Measurements from ENCODE around the gene CDKN1B.

Gene CDKN1B

DNA sequence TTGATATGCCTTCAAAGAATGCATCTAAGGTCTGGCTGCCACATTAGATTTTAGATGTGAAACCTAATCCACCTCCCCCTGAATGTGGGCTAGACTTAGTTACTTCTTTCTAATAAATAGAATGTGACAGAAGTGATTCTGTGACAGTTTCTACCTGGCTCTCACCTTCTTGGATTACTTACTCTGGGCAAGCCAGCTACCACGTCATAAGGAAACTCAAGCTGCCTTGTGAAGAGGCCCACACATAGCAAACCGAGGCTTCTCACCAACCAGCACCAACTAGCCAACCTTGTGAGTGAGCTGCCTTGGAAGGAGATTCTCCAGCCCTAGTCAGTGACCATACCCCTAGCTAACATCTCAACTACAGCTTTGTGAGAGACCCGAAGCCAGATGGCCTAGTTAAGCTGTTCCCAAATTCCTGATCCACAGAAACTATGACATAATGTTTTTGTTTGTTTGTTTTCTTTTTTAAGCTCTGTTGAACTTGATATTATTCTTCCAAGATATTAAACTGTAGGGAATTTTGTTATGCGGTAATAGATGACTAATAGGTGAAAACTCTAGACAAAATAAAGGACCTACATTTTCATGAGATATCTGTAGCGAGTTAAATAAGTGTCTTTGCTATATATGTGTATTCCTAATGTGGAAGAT, 27.4 kb upstream of the CDKN1B start:
- H2AFZ ChIP-seq: peak overlapping the region; percentile 65
- no peak overlapping the region for H3K4me3 ChIP-seq (ENCODE audit: low read depth, low read length)
- H3K79me2 ChIP-seq: peaks cover 7% of the 10 kb centered on the region
- no peak overlapping the region for H3K4me2 ChIP-seq (ENCODE audit: low read length)
- peaks cover 15% of the 10 kb centered on the region for H3K4me1 ChIP-seq
- H3K36me3 ChIP-seq (ENCODE audit: control insufficient read depth, insufficient read depth, low read length): no peaks in the 10 kb centered on the region
- H3K9me3 ChIP-seq (ENCODE audit: control insufficient read depth, low read length): no peaks in the 10 kb centered on the region
- peak overlapping the region; percentile 55 for H3K27ac ChIP-seq
- TF ChIP-seq, protein P1, sequence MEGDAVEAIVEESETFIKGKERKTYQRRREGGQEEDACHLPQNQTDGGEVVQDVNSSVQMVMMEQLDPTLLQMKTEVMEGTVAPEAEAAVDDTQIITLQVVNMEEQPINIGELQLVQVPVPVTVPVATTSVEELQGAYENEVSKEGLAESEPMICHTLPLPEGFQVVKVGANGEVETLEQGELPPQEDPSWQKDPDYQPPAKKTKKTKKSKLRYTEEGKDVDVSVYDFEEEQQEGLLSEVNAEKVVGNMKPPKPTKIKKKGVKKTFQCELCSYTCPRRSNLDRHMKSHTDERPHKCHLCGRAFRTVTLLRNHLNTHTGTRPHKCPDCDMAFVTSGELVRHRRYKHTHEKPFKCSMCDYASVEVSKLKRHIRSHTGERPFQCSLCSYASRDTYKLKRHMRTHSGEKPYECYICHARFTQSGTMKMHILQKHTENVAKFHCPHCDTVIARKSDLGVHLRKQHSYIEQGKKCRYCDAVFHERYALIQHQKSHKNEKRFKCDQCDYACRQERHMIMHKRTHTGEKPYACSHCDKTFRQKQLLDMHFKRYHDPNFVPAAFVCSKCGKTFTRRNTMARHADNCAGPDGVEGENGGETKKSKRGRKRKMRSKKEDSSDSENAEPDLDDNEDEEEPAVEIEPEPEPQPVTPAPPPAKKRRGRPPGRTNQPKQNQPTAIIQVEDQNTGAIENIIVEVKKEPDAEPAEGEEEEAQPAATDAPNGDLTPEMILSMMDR (IDR thresholded peaks at IDR 0.05): no peak
- H3K27me3 ChIP-seq (ENCODE audit: control insufficient read depth, insufficient read depth, low read length): no peaks in the 10 kb centered on the region
- H3K9ac ChIP-seq: no peak overlapping the region

DNA sequence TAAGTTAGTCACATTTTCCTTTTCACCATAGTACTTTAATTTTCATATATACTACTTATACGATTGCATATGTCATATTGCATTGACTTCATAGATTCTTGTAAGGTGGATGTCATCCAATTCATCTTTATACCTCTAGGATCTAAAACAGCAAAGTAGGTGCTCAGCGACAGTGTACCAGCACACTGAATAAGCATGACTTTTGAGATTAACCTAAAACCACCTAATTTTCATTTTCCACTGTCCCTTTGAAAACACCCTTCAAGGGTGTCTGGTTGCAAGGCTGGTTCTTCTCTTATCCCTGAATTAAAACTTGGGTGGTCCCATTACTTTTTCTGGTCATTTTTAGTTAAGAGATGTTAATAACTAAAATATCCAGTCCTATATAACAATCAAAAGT, 25.6 kb upstream of the CDKN1B start:
- Histone ChIP-seq H3K4me2 (ENCODE audit: low read length) (no peak overlapping the region), H3K4me3 (ENCODE audit: low read depth, low read length) (no peak overlapping the region), H3K9me3 (ENCODE audit: control insufficient read depth, low read length) (no peaks in the 10 kb centered on the region), H2AFZ (no peak overlapping the region), H3K79me2 (peaks cover 5% of the 10 kb centered on the region), H3K4me1 (peaks cover 6% of the 10 kb centered on the region), H3K9ac (no peak overlapping the region), H3K27me3 (ENCODE audit: control insufficient read depth, insufficient read depth, low read length) (no peaks in the 10 kb centered on the region), H3K36me3 (ENCODE audit: control insufficient read depth, insufficient read depth, low read length) (no peaks in the 10 kb centered on the region), H3K27ac (no peak overlapping the region)
- TF ChIP-seq, protein P1 (IDR thresholded peaks at IDR 0.05): no peak

DNA sequence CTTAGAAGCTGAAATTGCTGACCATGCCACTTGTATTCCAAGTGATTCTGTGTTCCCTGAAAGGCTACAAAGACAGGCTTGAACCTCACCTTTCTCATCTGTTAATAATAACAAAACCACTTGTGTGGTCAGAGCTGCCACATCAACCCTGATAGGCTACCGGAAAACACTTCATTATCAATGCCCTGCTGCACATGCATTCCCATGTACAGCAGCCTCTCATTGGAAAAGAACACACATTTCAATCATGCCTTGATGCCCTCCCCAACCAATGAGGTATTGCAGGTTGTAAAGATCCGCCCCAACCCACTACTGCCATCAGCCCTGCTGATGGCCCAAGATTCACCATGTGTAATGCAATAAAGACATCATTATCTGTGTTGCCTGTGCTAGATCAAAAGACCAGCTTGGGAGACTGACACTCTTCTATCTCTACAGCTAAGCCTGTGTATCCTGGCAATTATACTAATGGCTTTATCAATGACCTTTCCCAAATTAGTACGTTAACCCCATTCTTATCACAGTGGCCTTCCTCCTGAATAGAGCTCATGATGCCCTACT, 24.0 kb upstream of the CDKN1B start:
- H3K4me1 ChIP-seq: peaks cover 3% of the 10 kb centered on the region
- H3K27ac ChIP-seq: no peak overlapping the region
- H3K4me2 ChIP-seq (ENCODE audit: low read length): no peak overlapping the region
- H3K9ac ChIP-seq: no peak overlapping the region
- no peak overlapping the region for H3K4me3 ChIP-seq (ENCODE audit: low read depth, low read length)
- H3K36me3 ChIP-seq (ENCODE audit: control insufficient read depth, insufficient read depth, low read length): no peaks in the 10 kb centered on the region
- no peaks in the 10 kb centered on the region for H3K27me3 ChIP-seq (ENCODE audit: control insufficient read depth, insufficient read depth, low read length)
- H3K79me2 ChIP-seq: peaks cover 2% of the 10 kb centered on the region
- TF ChIP-seq, protein P1 (IDR thresholded peaks at IDR 0.05): no peak
- H2AFZ ChIP-seq: no peak overlapping the region
- H3K9me3 ChIP-seq (ENCODE audit: control insufficient read depth, low read length): no peaks in the 10 kb centered on the region

DNA sequence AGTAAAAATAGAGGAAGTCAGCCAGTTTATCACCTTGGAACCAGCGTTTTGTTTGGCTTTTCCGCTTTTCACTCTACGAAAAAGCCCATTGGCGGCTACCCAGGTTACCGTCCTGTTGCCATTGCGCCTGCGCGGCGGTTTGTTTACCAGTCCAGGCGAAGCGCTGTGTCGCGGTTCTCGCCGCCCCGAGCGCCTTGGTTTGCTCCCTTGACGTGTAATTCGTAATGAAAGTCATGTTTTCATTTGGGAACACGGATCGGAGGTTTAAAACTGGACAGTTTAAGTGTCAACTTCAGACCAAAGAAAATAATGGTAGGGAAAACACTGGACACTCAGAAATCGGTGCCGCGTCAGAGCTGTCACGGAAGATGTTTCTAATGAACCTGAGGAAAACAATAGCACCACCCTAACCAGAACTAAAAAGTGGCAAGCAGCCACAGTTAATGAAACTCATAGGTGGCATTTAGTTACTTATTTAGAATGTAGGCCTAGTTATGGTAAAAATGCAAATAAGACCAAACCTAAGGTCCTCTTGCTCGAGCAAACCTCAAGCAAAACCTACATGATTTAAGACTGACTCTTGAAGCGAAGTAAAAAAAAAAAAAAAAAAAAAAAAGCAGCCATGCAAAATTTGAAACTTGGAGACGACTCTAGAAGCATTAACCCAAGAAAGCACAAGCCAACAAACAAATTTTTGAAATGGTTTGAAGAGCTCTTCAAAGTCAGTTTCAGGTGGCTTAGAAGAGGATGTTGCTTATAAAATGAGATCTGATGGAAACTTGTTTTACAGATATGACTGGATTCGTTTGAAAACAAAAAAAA, 20.4 kb upstream of the CDKN1B start:
- Histone ChIP-seq H3K27ac (peak overlapping the region; percentile 99), H3K4me3 (ENCODE audit: low read depth, low read length) (peak overlapping the region; percentile 67), H3K36me3 (ENCODE audit: control insufficient read depth, insufficient read depth, low read length) (no peaks in the 10 kb centered on the region), H3K27me3 (ENCODE audit: control insufficient read depth, insufficient read depth, low read length) (no peaks in the 10 kb centered on the region), H3K4me2 (ENCODE audit: low read length) (peak overlapping the region; percentile 70), H2AFZ (peak overlapping the region; percentile 91), H3K79me2 (no peaks in the 10 kb centered on the region), H3K9me3 (ENCODE audit: control insufficient read depth, low read length) (no peaks in the 10 kb centered on the region), H3K4me1 (peaks cover 3% of the 10 kb centered on the region), H3K9ac (peak overlapping the region; percentile 55)
- TF ChIP-seq, protein P1 (IDR thresholded peaks at IDR 0.05): peak; percentile 3

All from parathyroid adenoma (tissue), 2 donors.